HepG2 (cell line): ENCODE data around the gene ACSL1. TPM values are rescaled to one million over a fixed set of nuclear protein-coding genes. Genes with fewer than 3 reads are reported as not detected.

Experiments used
- ATF2 ChIP-seq: sonication (generic); formaldehyde crosslinking; IDR thresholded peaks from 2 replicates; pipeline ENCODE4 v1.4.0; 2020; ENCODE audit warnings: missing genetic modification reagents
- EP300 ChIP-seq, 3 experiments: sonication (generic) in 1 of 3; formaldehyde crosslinking in 1 of 3; IDR thresholded peaks; 2 replicates each; pipeline versions ENCODE4 v1.5.1 to v1.6.1; 2011 to 2020; ENCODE audit warnings: low read depth in 2 of 3, low read length in 2 of 3, borderline replicate concordance in 1 of 3, improper control_type of control experiment in 1 of 3, mild to moderate bottlenecking in 1 of 3, missing genetic modification reagents in 1 of 3, moderate library complexity in 1 of 3
- FOXC1 ChIP-seq: sonication (generic); formaldehyde crosslinking; IDR thresholded peaks from 2 replicates; pipeline ENCODE4 v1.8.0; 2022; ENCODE audit warnings: mild to moderate bottlenecking, missing genetic modification reagents, borderline replicate concordance
- FOXP4 ChIP-seq: sonication (generic); formaldehyde crosslinking; IDR thresholded peaks from 2 replicates; pipeline ENCODE4 v1.4.0; 2020; ENCODE audit warnings: missing genetic modification reagents
- MAZ ChIP-seq, 2 experiments: sonication (generic) in 1 of 2; formaldehyde crosslinking in 1 of 2; IDR thresholded peaks; 2 replicates each; pipeline versions ENCODE4 v1.5.0 to v1.6.1; 2012 to 2020; ENCODE audit warnings: low read depth in 2 of 2, mild to moderate bottlenecking in 2 of 2, borderline replicate concordance in 1 of 2, improper control_type of control experiment in 1 of 2, low read length in 1 of 2, missing genetic modification reagents in 1 of 2, moderate library complexity in 1 of 2
- MYNN ChIP-seq: sonication (generic); formaldehyde crosslinking; IDR thresholded peaks from 2 replicates; pipeline ENCODE4 v1.4.0; 2020; ENCODE audit warnings: mild to moderate bottlenecking, low read depth, missing genetic modification reagents
- PITX1 ChIP-seq: sonication (generic); formaldehyde crosslinking; IDR thresholded peaks from 2 replicates; pipeline ENCODE4 v1.5.1; 2020; ENCODE audit warnings: mild to moderate bottlenecking, missing genetic modification reagents
- PTBP1 ChIP-seq: fragments of 200-400 bp; formaldehyde crosslinking; IDR thresholded peaks from 2 replicates; pipeline ENCODE4 v1.6.1; 2018; ENCODE audit warnings: low read length, low read depth; ENCODE audit not compliant: poor library complexity, severe bottlenecking
- RARA ChIP-seq: IDR thresholded peaks from 2 replicates; pipeline ENCODE4 v1.6.1; 2016; ENCODE audit warnings: missing genetic modification reagents, missing compliant biosample characterization
- RBM39 ChIP-seq: fragments of 200-400 bp; formaldehyde crosslinking; IDR thresholded peaks from one replicate; pipeline ENCODE4 v1.6.1; 2018; ENCODE audit warnings: antibody characterized with exemption, mild to moderate bottlenecking, low read depth, low read length; ENCODE audit not compliant: poor library complexity, severe bottlenecking
- RNF2 ChIP-seq: fragments of 450-650 bp; conservative IDR thresholded peaks from 2 replicates; pipeline ENCODE4 v1.6.1; 2016; ENCODE audit warnings: low read depth
- SALL1 ChIP-seq: sonication (generic); formaldehyde crosslinking; IDR thresholded peaks from 2 replicates; pipeline ENCODE4 v1.8.0; 2022; ENCODE audit warnings: mild to moderate bottlenecking, missing genetic modification reagents
- ZBTB8A ChIP-seq: sonication (generic); formaldehyde crosslinking; IDR thresholded peaks from 2 replicates; pipeline ENCODE4 v1.4.0; 2020; ENCODE audit warnings: mild to moderate bottlenecking, low read depth, missing genetic modification reagents, borderline replicate concordance
- ZFX ChIP-seq: sonication (generic); formaldehyde crosslinking; IDR thresholded peaks from 2 replicates; pipeline ENCODE4 v1.4.0; 2020; ENCODE audit warnings: mild to moderate bottlenecking, low read depth, missing genetic modification reagents, moderate library complexity
- ZMAT5 ChIP-seq: sonication (generic); formaldehyde crosslinking; IDR thresholded peaks from 2 replicates; pipeline ENCODE4 v1.5.0; 2020; ENCODE audit warnings: mild to moderate bottlenecking, low read depth, missing genetic modification reagents, borderline replicate concordance
- ZNF547 ChIP-seq: sonication (generic); formaldehyde crosslinking; IDR thresholded peaks from 2 replicates; pipeline ENCODE4 v1.5.1; 2020; ENCODE audit warnings: mild to moderate bottlenecking, missing genetic modification reagents
- ZNF687 ChIP-seq: sonication (generic); formaldehyde crosslinking; IDR thresholded peaks from 2 replicates; pipeline ENCODE4 v1.5.1; 2020; ENCODE audit warnings: mild to moderate bottlenecking, missing genetic modification reagents, moderate library complexity
- ZNF768 ChIP-seq: sonication (generic); formaldehyde crosslinking; IDR thresholded peaks from 2 replicates; pipeline ENCODE4 v1.4.0; 2020; ENCODE audit warnings: missing genetic modification reagents
- ZNF891 ChIP-seq: sonication (generic); formaldehyde crosslinking; IDR thresholded peaks from 2 replicates; pipeline ENCODE4 v1.5.0; 2020; ENCODE audit warnings: mild to moderate bottlenecking, missing genetic modification reagents
- polyA plus RNA-seq, 8 experiments: library from polyadenylated mRNA; depleted of rRNA in 3 of 8; stranded (reverse) in 7 of 8; unstranded in 1 of 8; fragments of >200 nt; fragmentation: Illumina TruSeq in 4 of 8; extraction: Trizol in 4 of 8; gene quantifications; 2 replicates each; pipeline versions ENCODE4 v1.2.1 to v1.2.3, GENCODE V29; 2011 to 2016; ENCODE audit warnings: low read depth in 4 of 8, missing spikeins in 1 of 8, mixed read lengths in 1 of 8; ENCODE audit not compliant: insufficient read depth in 1 of 8
- total RNA-seq, 5 experiments: library from RNA; depleted of rRNA; stranded (reverse); fragments of >200 nt; fragmentation: Illumina TruSeq; extraction: Trizol; gene quantifications; 2 replicates each; pipeline ENCODE4 v1.2.3, GENCODE V29; 2016; ENCODE audit warnings: low read depth in 1 of 5

The ACSL1 gene
- total and polyA plus RNA-seq, 2 of the 13 experiments (the other 11 are each of a cell fraction or from before 2014, with no cell fraction given) = 10.0 to 29.8 TPM

GRCh38 chr4:184815046-184815877 lies 10.5 kb downstream of the ACSL1 start (continued):
- TF ChIP-seq SALL1 (CRISPR knock-in tag) (peak; percentile 58; the same call in 1 of the 2 replicates), ATF2 (CRISPR knock-in tag) (peak; percentile 34; the same call in 1 of the 2 replicates), PITX1 (CRISPR knock-in tag) (peak; percentile 29; the same call in 1 of the 2 replicates), MAZ (IDR thresholded peaks at IDR 0.05; ENCODE audit: borderline replicate concordance, low read depth, low read length) (0 out of 2 replicates have a peak, but pooled peaks have one; percentile 12), MAZ (CRISPR knock-in tag; IDR thresholded peaks at IDR 0.05; ENCODE audit: low read depth) (no peak), EP300 (IDR thresholded peaks at IDR 0.05; ENCODE audit: low read depth in 2 of 2, low read length in 2 of 2) (0 out of 4 replicates have a peak, but pooled peaks of 1 of the 2 experiments have one; percentile 11), EP300 (CRISPR knock-in tag; IDR thresholded peaks at IDR 0.05; ENCODE audit: borderline replicate concordance) (no peak), ZBTB8A (no peak), ZNF891 (peak; percentile 73; the same call in 1 of the 2 replicates), ZFX (CRISPR knock-in tag) (peak; percentile 48; the same call in 1 of the 2 replicates), ZNF547 (CRISPR knock-in tag) (peak; percentile 54; the same call in 1 of the 2 replicates), PTBP1 (no peak), ZMAT5 (CRISPR knock-in tag) (no peak), MYNN (CRISPR knock-in tag) (no peak), FOXC1 (CRISPR knock-in tag) (no peak), FOXP4 (peak; percentile 21; the same call in 1 of the 2 replicates), ZNF768 (CRISPR knock-in tag) (peak; percentile 81), ZNF687 (CRISPR knock-in tag) (peak; percentile 57), RNF2 (no peak), RARA (peak; percentile 40), RBM39 (no peak)
